Keratinocyte (primary cell): ENCODE data around the gene DAPK2. TPM values are rescaled to one million over a fixed set of nuclear protein-coding genes. Genes with fewer than 3 reads are reported as not detected.

Source experiments
- DNase-seq: peaks from one replicate; pipeline ENCODE4 v3.0.0-alpha.2; 2011; ENCODE audit warnings: low read depth, missing footprints, low spot score
- FAIRE-seq: peaks from 2 replicates; lab custom pipeline; 2011; peaks lifted over from hg19 to GRCh38; lab: Jason Lieb, UNC
- H2AFZ ChIP-seq: 2 replicates; pipeline ENCODE4 v1.6.0; 2012; ENCODE audit warnings: low read length, control low read depth, inconsistent platforms; ENCODE audit not compliant: control insufficient read depth
- H3K27ac ChIP-seq: 2 replicates; pipeline ENCODE4 v1.5.1; 2011; ENCODE audit warnings: low read length; ENCODE audit not compliant: control insufficient read depth, insufficient read depth
- H3K27me3 ChIP-seq: 3 replicates; pipeline ENCODE4 v1.6.0; 2011; ENCODE audit warnings: low read length; ENCODE audit not compliant: control insufficient read depth, insufficient read depth; ENCODE audit errors: extremely low read depth
- H3K36me3 ChIP-seq, 2 experiments: 2 replicates in 1 of 2; 3 replicates in 1 of 2; pipeline ENCODE4 v1.5.1; 2011; ENCODE audit warnings: low read length in 2 of 2, mild to moderate bottlenecking in 1 of 2; ENCODE audit not compliant: control insufficient read depth in 2 of 2, insufficient read depth in 2 of 2; ENCODE audit errors: extremely low read depth in 1 of 2
- H3K4me1 ChIP-seq: 3 replicates; pipeline ENCODE4 v1.5.1; 2011; ENCODE audit warnings: low read length; ENCODE audit not compliant: control insufficient read depth, insufficient read depth; ENCODE audit errors: extremely low read depth
- H3K4me2 ChIP-seq: 3 replicates; pipeline ENCODE4 v1.6.0; 2011; ENCODE audit warnings: low read depth, low read length; ENCODE audit not compliant: control insufficient read depth, insufficient read depth; ENCODE audit errors: extremely low read depth
- H3K4me3 ChIP-seq, 3 experiments: fragments of 200-600 bp in 1 of 3; sonication (generic) in 1 of 3; 2 replicates in 2 of 3; 3 replicates in 1 of 3; pipeline ENCODE4 v1.5.1; 2011 to 2016; ENCODE audit warnings: low read length in 3 of 3, mild to moderate bottlenecking in 3 of 3, control low read depth in 2 of 3, inconsistent platforms in 1 of 3, low read depth in 1 of 3, mixed read lengths in 1 of 3, mixed run types in 1 of 3, moderate library complexity in 1 of 3; ENCODE audit not compliant: control insufficient read depth in 2 of 3, insufficient read depth in 2 of 3; ENCODE audit errors: extremely low read depth in 1 of 3
- H3K79me2 ChIP-seq: 2 replicates; pipeline ENCODE4 v1.6.0; 2012; ENCODE audit warnings: low read length; ENCODE audit not compliant: control insufficient read depth, insufficient read depth
- H3K9ac ChIP-seq: 3 replicates; pipeline ENCODE4 v1.6.0; 2011; ENCODE audit warnings: low read length; ENCODE audit not compliant: control insufficient read depth, insufficient read depth; ENCODE audit errors: extremely low read depth
- H3K9me1 ChIP-seq: 3 replicates; pipeline ENCODE4 v1.6.0; 2011; ENCODE audit warnings: low read length; ENCODE audit not compliant: control insufficient read depth, insufficient read depth; ENCODE audit errors: extremely low read depth
- H3K9me3 ChIP-seq: 2 replicates; pipeline ENCODE4 v1.5.1; 2012; ENCODE audit warnings: low read depth, low read length; ENCODE audit not compliant: control insufficient read depth
- H4K20me1 ChIP-seq: 3 replicates; pipeline ENCODE4 v1.6.0; 2011; ENCODE audit warnings: low read length; ENCODE audit not compliant: control insufficient read depth, insufficient read depth; ENCODE audit errors: extremely low read depth
- CTCF ChIP-seq, 3 experiments: IDR thresholded peaks in 1 of 3; conservative IDR thresholded peaks in 1 of 3; optimal IDR thresholded peaks in 1 of 3; 2 replicates in 2 of 3; 3 replicates in 1 of 3; pipeline versions ENCODE3 to v1.5.1; 2011; ENCODE audit warnings: low read length in 3 of 3, mild to moderate bottlenecking in 3 of 3, moderate library complexity in 2 of 3, control low read depth in 1 of 3, inconsistent platforms in 1 of 3; ENCODE audit not compliant: insufficient read depth in 2 of 3; ENCODE audit errors: extremely low read depth in 1 of 3
- EZH2 ChIP-seq: IDR thresholded peaks from one replicate; pipeline ENCODE4 v1.6.1; 2012; ENCODE audit warnings: inconsistent platforms, mild to moderate bottlenecking, low read length, moderate library complexity
- dilution Hi-C: fragments of 300-500 bp; cut with MboI; formaldehyde crosslinking; loops from one replicate; pipeline ENCODE4 v1.7.0; 2020; ENCODE audit warnings: low sequenced_read_pairs; ENCODE audit not compliant: extremely low pct_ligation_motif_present
- polyA plus RNA-seq, 5 experiments: library from polyadenylated mRNA; depleted of rRNA in 3 of 5; stranded (reverse) in 3 of 5; stranded (forward) in 1 of 5; unstranded in 1 of 5; fragments of >200 nt; gene quantifications; 1 replicate in 1 of 5; 2 replicates in 3 of 5; 3 replicates in 1 of 5; pipeline versions ENCODE4 v1.2.1 to v1.2.3, GENCODE V29; 2011 to 2012; ENCODE audit warnings: missing spikeins in 2 of 5, low read depth in 1 of 5, low replicate concordance in 1 of 5

The DAPK2 gene
- polyA plus RNA-seq, 1 donor (not counting 4 experiments of a cell fraction or from before 2014, with no cell fraction given), result 1.4 TPM

GRCh38 chr15:64023220-64023619, 23.1 kb downstream of the DAPK2 start:
- Histone ChIP-seq H3K36me3 (no peaks in the 10 kb centered on the region), H3K9ac (no peak overlapping the region), H4K20me1 (no peaks in the 10 kb centered on the region), H3K27ac (no peak overlapping the region), H3K4me3 (no peak overlapping the region), H3K9me1 (no peaks in the 10 kb centered on the region), H3K4me1 (peaks cover 10% of the 10 kb centered on the region), H3K27me3 (no peaks in the 10 kb centered on the region), H3K79me2 (no peaks in the 10 kb centered on the region), H3K9me3 (no peaks in the 10 kb centered on the region), H2AFZ (no peak overlapping the region), H3K4me2 (no peak overlapping the region)
- no peak for TF ChIP-seq CTCF (optimal IDR thresholded peaks at IDR 0.05 in 1 of 3, IDR thresholded peaks at IDR 0.05 in 1 of 3, conservative IDR thresholded peaks at IDR 0.05 in 1 of 3; ENCODE audit: extremely low read depth in 1 of 3, insufficient read depth in 2 of 3, low read length in 3 of 3)
- no peak for TF ChIP-seq EZH2
- dilution Hi-C loops, result no loop called here
- DNase-seq (no peak), FAIRE-seq (no peak)

GRCh38 chr15:64022571-64022970, 23.7 kb downstream of the DAPK2 start:
- peaks cover 16% of the 10 kb centered on the region for H3K4me1 ChIP-seq
- no peak for DNase-seq
- FAIRE-seq, result no peak
- H3K27me3 ChIP-seq, result no peaks in the 10 kb centered on the region
- no peak overlapping the region for H3K9ac ChIP-seq
- H3K4me2 ChIP-seq, result no peak overlapping the region
- no peaks in the 10 kb centered on the region for H3K9me3 ChIP-seq
- peaks cover 2% of the 10 kb centered on the region for H3K9me1 ChIP-seq
- no peak overlapping the region for H3K27ac ChIP-seq
- H2AFZ ChIP-seq, result no peak overlapping the region
- dilution Hi-C loops, result no loop called here
- no peaks in the 10 kb centered on the region for H4K20me1 ChIP-seq
- H3K4me3 ChIP-seq, result no peak overlapping the region
- TF ChIP-seq CTCF (optimal IDR thresholded peaks at IDR 0.05 in 1 of 3, IDR thresholded peaks at IDR 0.05 in 1 of 3, conservative IDR thresholded peaks at IDR 0.05 in 1 of 3; ENCODE audit: extremely low read depth in 1 of 3, insufficient read depth in 2 of 3, low read length in 3 of 3), result no peak
- TF ChIP-seq EZH2, result no peak
- H3K36me3 ChIP-seq, result no peaks in the 10 kb centered on the region
- no peaks in the 10 kb centered on the region for H3K79me2 ChIP-seq
